A549 (cell line): ENCODE results near the gene STRIP2.

ENCODE experiments used
- CHD4 ChIP-seq: fragments of 200-600 bp; sonication (generic); IDR thresholded peaks from 2 replicates; pipeline ENCODE4 v1.6.1; 2016; ENCODE audit warnings: antibody characterized with exemption, mild to moderate bottlenecking, borderline replicate concordance
- CTCF ChIP-seq: fragments of >200 bp; sonication (Bioruptor Twin); formaldehyde crosslinking; IDR thresholded peaks from 3 replicates; pipeline ENCODE4 v1.5.1; 2016
- POLR2A ChIP-seq: IDR thresholded peaks from 2 replicates; pipeline ENCODE4 v1.6.1; 2012; ENCODE audit warnings: mild to moderate bottlenecking, low read length

- TF ChIP-seq CTCF (no peak), POLR2A (no peak), CHD4 (no peak)
Measured at GRCh38 chr7:129494041-129494440, 59.8 kb downstream of the STRIP2 start.
